H9 (cell line): ENCODE data around the gene PTBP2. TPM values are rescaled to one million over a fixed set of nuclear protein-coding genes. Genes with fewer than 3 reads are reported as not detected.

Experiments
- DNase-seq: peaks from one replicate; pipeline ENCODE4 v3.0.0-alpha.2; 2017
- H2AFZ ChIP-seq: one replicate; pipeline ENCODE4 v1.6.1; 2013; ENCODE audit warnings: mild to moderate bottlenecking, low read length, control low read depth, moderate library complexity
- H2AK5ac ChIP-seq: 2 replicates; pipeline ENCODE4 v1.6.1; 2013; ENCODE audit warnings: low read length, control low read depth, mixed read lengths; ENCODE audit not compliant: insufficient read length
- H2BK120ac ChIP-seq: one replicate; pipeline ENCODE4 v1.6.1; 2013; ENCODE audit warnings: low read depth, mild to moderate bottlenecking, low read length, control low read depth, inconsistent platforms; ENCODE audit not compliant: poor library complexity, severe bottlenecking
- H2BK12ac ChIP-seq: 2 replicates; pipeline ENCODE4 v1.6.1; 2013; ENCODE audit warnings: low read length, control low read depth, mixed read lengths, low read depth; ENCODE audit not compliant: insufficient read length
- H2BK15ac ChIP-seq: 2 replicates; pipeline ENCODE4 v1.6.1; 2013; ENCODE audit warnings: low read depth, low read length, control low read depth
- H2BK20ac ChIP-seq: one replicate; pipeline ENCODE4 v1.6.1; 2013; ENCODE audit warnings: low read depth, mild to moderate bottlenecking, low read length, control low read depth, inconsistent platforms; ENCODE audit not compliant: poor library complexity, severe bottlenecking
- H2BK5ac ChIP-seq: 2 replicates; pipeline ENCODE4 v1.6.1; 2013; ENCODE audit warnings: low read length, control low read depth, mixed read lengths; ENCODE audit not compliant: insufficient read length
- H3K14ac ChIP-seq: 2 replicates; pipeline ENCODE4 v1.6.1; 2013; ENCODE audit warnings: low read length, control low read depth; ENCODE audit not compliant: insufficient read depth
- H3K18ac ChIP-seq: 2 replicates; pipeline ENCODE4 v1.6.1; 2013; ENCODE audit warnings: low read depth, mild to moderate bottlenecking, mixed read lengths, low read length, control low read depth; ENCODE audit not compliant: insufficient read length
- H3K23ac ChIP-seq: 2 replicates; pipeline ENCODE4 v1.6.1; 2013; ENCODE audit warnings: low read length, control low read depth, mixed read lengths, low read depth; ENCODE audit not compliant: insufficient read length
- H3K23me2 ChIP-seq: 2 replicates; pipeline ENCODE4 v1.6.1; 2013; ENCODE audit warnings: low read depth, mild to moderate bottlenecking, mixed read lengths, low read length, control low read depth; ENCODE audit not compliant: insufficient read length, poor library complexity, severe bottlenecking
- H3K27ac ChIP-seq: 2 replicates; pipeline ENCODE4 v1.5.1; 2013; ENCODE audit warnings: low read length, control low read depth, mixed read lengths, low read depth; ENCODE audit not compliant: insufficient read length
- H3K27me3 ChIP-seq: 2 replicates; pipeline ENCODE4 v1.6.1; 2013; ENCODE audit warnings: low read length, control low read depth, inconsistent platforms; ENCODE audit not compliant: insufficient read depth
- H3K4ac ChIP-seq: 2 replicates; pipeline ENCODE4 v1.6.1; 2013; ENCODE audit warnings: low read depth, mild to moderate bottlenecking, control low read depth, inconsistent platforms, low read length, moderate library complexity
- H3K4me1 ChIP-seq: 2 replicates; pipeline ENCODE4 v1.6.1; 2013; ENCODE audit warnings: low read length, control low read depth, inconsistent platforms; ENCODE audit not compliant: insufficient read depth
- H3K4me2 ChIP-seq: 2 replicates; pipeline ENCODE4 v1.6.1; 2013; ENCODE audit warnings: low read length, control low read depth, mixed read lengths; ENCODE audit not compliant: insufficient read length, insufficient read depth
- H3K56ac ChIP-seq: 2 replicates; pipeline ENCODE4 v1.6.1; 2013; ENCODE audit warnings: low read depth, mild to moderate bottlenecking, mixed read lengths, low read length, control low read depth; ENCODE audit not compliant: insufficient read length
- H3K79me1 ChIP-seq: 2 replicates; pipeline ENCODE4 v1.6.1; 2013; ENCODE audit warnings: low read depth, mild to moderate bottlenecking, moderate library complexity, low read length, control low read depth, inconsistent platforms; ENCODE audit not compliant: insufficient read depth, poor library complexity, severe bottlenecking
- H3K79me2 ChIP-seq: 2 replicates; pipeline ENCODE4 v1.6.1; 2013; ENCODE audit warnings: low read length, control low read depth, inconsistent platforms; ENCODE audit not compliant: insufficient read depth
- H3K9ac ChIP-seq: 2 replicates; pipeline ENCODE4 v1.6.1; 2013; ENCODE audit warnings: low read length, control low read depth, mixed read lengths; ENCODE audit not compliant: insufficient read length; ENCODE audit errors: extremely low read depth
- H3K9me3 ChIP-seq: one replicate; pipeline ENCODE4 v1.6.1; 2013; ENCODE audit warnings: low read depth, low read length, inconsistent platforms; ENCODE audit not compliant: control insufficient read depth
- H3T11ph ChIP-seq: one replicate; pipeline ENCODE4 v1.6.1; 2013; ENCODE audit warnings: mild to moderate bottlenecking, low read length, control low read depth, inconsistent platforms
- H4K20me1 ChIP-seq: one replicate; pipeline ENCODE4 v1.6.1; 2013; ENCODE audit not compliant: control insufficient read depth, insufficient read length, insufficient read depth
- H4K5ac ChIP-seq: 2 replicates; pipeline ENCODE4 v1.6.1; 2013; ENCODE audit warnings: low read depth, mild to moderate bottlenecking, mixed read lengths, low read length, control low read depth; ENCODE audit not compliant: insufficient read length
- H4K8ac ChIP-seq: replicated peaks from 2 replicates; pipeline ENCODE4 v1.6.1; 2013; ENCODE audit warnings: low read length, control low read depth, mixed read lengths, low read depth; ENCODE audit not compliant: insufficient read length
- H4K91ac ChIP-seq: 2 replicates; pipeline ENCODE4 v1.6.1; 2013; ENCODE audit warnings: low read depth, mild to moderate bottlenecking, moderate library complexity, mixed read lengths, low read length, control low read depth; ENCODE audit not compliant: insufficient read length
- H3K27ac Mint-ChIP-seq, 3 experiments: 2 replicates in 2 of 3; 3 replicates in 1 of 3; pipeline ENCODE4 v1.8.0; 2020 to 2021; ENCODE audit warnings: mixed read lengths in 3 of 3, mild to moderate bottlenecking in 1 of 3, moderate library complexity in 1 of 3
- H3K27me3 Mint-ChIP-seq: 2 replicates; pipeline ENCODE4 v1.8.0; 2021; ENCODE audit warnings: low read depth, mild to moderate bottlenecking, moderate library complexity, mixed read lengths
- H3K36me3 Mint-ChIP-seq, 3 experiments: 2 replicates in 2 of 3; 3 replicates in 1 of 3; pipeline ENCODE4 v1.8.0; 2020 to 2021; ENCODE audit warnings: low read depth in 3 of 3, mixed read lengths in 3 of 3; ENCODE audit not compliant: insufficient read depth in 1 of 3
- H3K4me1 Mint-ChIP-seq, 2 experiments: 2 replicates each; pipeline ENCODE4 v1.8.0; 2020; ENCODE audit warnings: mixed read lengths in 2 of 2
- H3K4me3 Mint-ChIP-seq, 2 experiments: 2 replicates in 1 of 2; 3 replicates in 1 of 2; pipeline ENCODE4 v1.8.0; 2020 to 2021; ENCODE audit warnings: mild to moderate bottlenecking in 2 of 2, mixed read lengths in 2 of 2, moderate library complexity in 1 of 2
- H3K9me3 Mint-ChIP-seq, 2 experiments: 2 replicates in 1 of 2; 3 replicates in 1 of 2; pipeline ENCODE4 v1.8.0; 2020; ENCODE audit warnings: mild to moderate bottlenecking in 2 of 2, mixed read lengths in 2 of 2, moderate library complexity in 1 of 2
- WGBS: extraction: QIAGEN DNeasy Blood & Tissue Kit; methylation state at CpG from one replicate; pipeline ENCODE4 v1.1.7; 2013; ENCODE audit warnings: missing lambda C conversion rate, low lambda C conversion rate, mixed read lengths; ENCODE audit not compliant: insufficient read length; ENCODE audit errors: extremely low coverage; 5-methylcytosine and 5-hydroxymethylcytosine counted together
- total RNA-seq: library from RNA; stranded (reverse); gene quantifications from 2 replicates; pipeline ENCODE4 v1.2.1, GENCODE V29; 2021
- TF ChIP-seq, protein P1 (sequence below): fragments of 200-600 bp; sonication (generic); conservative IDR thresholded peaks from 3 replicates; pipeline ENCODE4 v1.8.0; 2021; ENCODE audit warnings: antibody characterized with exemption, mild to moderate bottlenecking

Gene PTBP2
- total RNA-seq, 1 experiment from 2014 or later = 75.4 TPM

DNA sequence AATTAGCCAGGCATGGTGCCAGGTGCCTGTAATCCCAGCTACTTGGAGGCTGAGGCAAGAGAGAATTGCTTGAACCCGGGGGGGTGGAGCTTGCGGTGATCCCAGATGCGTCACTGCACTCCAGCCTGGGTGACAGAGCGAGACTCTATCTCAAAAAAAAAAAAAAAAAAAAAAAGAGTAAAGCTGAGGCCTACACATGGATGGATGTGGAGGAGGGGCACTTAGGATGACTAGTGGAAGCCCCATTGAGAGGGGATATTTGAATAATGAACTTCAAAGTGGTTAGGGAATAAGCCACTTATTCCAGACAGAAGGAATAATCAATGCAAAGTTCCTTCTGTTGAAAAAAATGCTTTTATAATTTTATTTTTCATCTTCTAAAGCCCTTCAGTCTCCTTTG, 51.4 kb downstream of the PTBP2 start:
- Histone ChIP-seq H2AFZ (no peak overlapping the region), H3K23me2 (no peaks in the 10 kb centered on the region), H3T11ph (no peak overlapping the region), H2BK20ac (no peak overlapping the region), H2BK5ac (no peak overlapping the region), H3K23ac (no peak overlapping the region), H2BK15ac (no peak overlapping the region), H4K91ac (no peak overlapping the region), H3K4me2 (no peak overlapping the region), H3K27me3 (no peaks in the 10 kb centered on the region), H3K56ac (no peak overlapping the region), H3K9me3 (no peaks in the 10 kb centered on the region), H4K5ac (no peak overlapping the region), H2AK5ac (no peak overlapping the region), H4K8ac (no peak overlapping the region), H3K18ac (no peak overlapping the region), H3K79me2 (0 out of 2 replicates have a peak, but pooled peaks cover 1% of the 10 kb centered on the region), H3K4ac (no peak overlapping the region), H4K20me1 (no peaks in the 10 kb centered on the region), H2BK12ac (no peak overlapping the region), H3K79me1 (no peaks in the 10 kb centered on the region), H3K9ac (no peak overlapping the region), H3K4me1 (peaks cover 3% of the 10 kb centered on the region; the same call in 1 of the 2 replicates), H3K27ac (no peak overlapping the region), H3K14ac (no peak overlapping the region), H2BK120ac (no peak overlapping the region)
- TF ChIP-seq, protein P1, sequence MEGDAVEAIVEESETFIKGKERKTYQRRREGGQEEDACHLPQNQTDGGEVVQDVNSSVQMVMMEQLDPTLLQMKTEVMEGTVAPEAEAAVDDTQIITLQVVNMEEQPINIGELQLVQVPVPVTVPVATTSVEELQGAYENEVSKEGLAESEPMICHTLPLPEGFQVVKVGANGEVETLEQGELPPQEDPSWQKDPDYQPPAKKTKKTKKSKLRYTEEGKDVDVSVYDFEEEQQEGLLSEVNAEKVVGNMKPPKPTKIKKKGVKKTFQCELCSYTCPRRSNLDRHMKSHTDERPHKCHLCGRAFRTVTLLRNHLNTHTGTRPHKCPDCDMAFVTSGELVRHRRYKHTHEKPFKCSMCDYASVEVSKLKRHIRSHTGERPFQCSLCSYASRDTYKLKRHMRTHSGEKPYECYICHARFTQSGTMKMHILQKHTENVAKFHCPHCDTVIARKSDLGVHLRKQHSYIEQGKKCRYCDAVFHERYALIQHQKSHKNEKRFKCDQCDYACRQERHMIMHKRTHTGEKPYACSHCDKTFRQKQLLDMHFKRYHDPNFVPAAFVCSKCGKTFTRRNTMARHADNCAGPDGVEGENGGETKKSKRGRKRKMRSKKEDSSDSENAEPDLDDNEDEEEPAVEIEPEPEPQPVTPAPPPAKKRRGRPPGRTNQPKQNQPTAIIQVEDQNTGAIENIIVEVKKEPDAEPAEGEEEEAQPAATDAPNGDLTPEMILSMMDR = no peak
- H3K4me3 Mint-ChIP-seq = no peak overlapping the region
- no peak overlapping the region; a peak in 1 of 7 replicates for H3K27ac Mint-ChIP-seq
- peaks cover 17 to 50% (median 48%) of the 10 kb centered on the region in 3 experiments for H3K36me3 Mint-ChIP-seq
- no peaks in the 10 kb centered on the region for H3K9me3 Mint-ChIP-seq
- no peaks in the 10 kb centered on the region for H3K27me3 Mint-ChIP-seq
- WGBS = no CpG with 5 or more reads among the region's 4 CpGs
- H3K4me1 Mint-ChIP-seq = peaks cover 11% of the 10 kb centered on the region in 2 experiments
- DNase-seq = no peak
